SK-N-SH treated with all-trans-retinoic acid at 6 μM for 48 hours (cell line): ENCODE results near the gene MTPN.

Experiments used
- ARNTL ChIP-seq: fragments of 450-650 bp; formaldehyde crosslinking; IDR thresholded peaks from 2 replicates; pipeline ENCODE4 v1.5.0; 2020; ENCODE audit warnings: low read depth, mild to moderate bottlenecking, moderate library complexity, borderline replicate concordance
- ISL1 ChIP-seq: fragments of 250-450 bp; sonication (Bioruptor Pico); IDR thresholded peaks from 2 replicates; pipeline ENCODE4 v2.1.2; 2022; ENCODE audit warnings: mild to moderate bottlenecking, moderate library complexity
- RARB ChIP-seq: fragments of 250-450 bp; sonication (Bioruptor Pico); IDR thresholded peaks from 2 replicates; pipeline ENCODE4 v1.8.0; 2021; ENCODE audit warnings: mild to moderate bottlenecking, moderate library complexity
- ZFP3 ChIP-seq: fragments of 250-450 bp; sonication (Bioruptor Pico); IDR thresholded peaks from 2 replicates; pipeline ENCODE4 v1.5.0; 2020; ENCODE audit warnings: mild to moderate bottlenecking, moderate library complexity
- ZNF565 ChIP-seq: fragments of 450-650 bp; formaldehyde crosslinking; conservative IDR thresholded peaks from 2 replicates; pipeline ENCODE4 v1.5.0; 2020; ENCODE audit warnings: low read depth, mild to moderate bottlenecking, moderate library complexity
- ZNF70 ChIP-seq: fragments of 450-650 bp; formaldehyde crosslinking; IDR thresholded peaks from 2 replicates; pipeline ENCODE4 v1.5.0; 2020; ENCODE audit warnings: mild to moderate bottlenecking, moderate library complexity
- ZNF8 ChIP-seq: fragments of 450-650 bp; formaldehyde crosslinking; IDR thresholded peaks from 2 replicates; pipeline ENCODE4 v1.5.0; 2020; ENCODE audit warnings: mild to moderate bottlenecking, moderate library complexity
- TF ChIP-seq, protein P1 (sequence below): fragments of 250-450 bp; sonication (Bioruptor Pico); IDR thresholded peaks from 2 replicates; pipeline ENCODE4 v1.8.0; 2020; ENCODE audit warnings: mild to moderate bottlenecking, moderate library complexity, borderline replicate concordance

GRCh38 chr7:136009488-136010079, 32.4 kb upstream of the MTPN start:
- TF ChIP-seq, protein P1, sequence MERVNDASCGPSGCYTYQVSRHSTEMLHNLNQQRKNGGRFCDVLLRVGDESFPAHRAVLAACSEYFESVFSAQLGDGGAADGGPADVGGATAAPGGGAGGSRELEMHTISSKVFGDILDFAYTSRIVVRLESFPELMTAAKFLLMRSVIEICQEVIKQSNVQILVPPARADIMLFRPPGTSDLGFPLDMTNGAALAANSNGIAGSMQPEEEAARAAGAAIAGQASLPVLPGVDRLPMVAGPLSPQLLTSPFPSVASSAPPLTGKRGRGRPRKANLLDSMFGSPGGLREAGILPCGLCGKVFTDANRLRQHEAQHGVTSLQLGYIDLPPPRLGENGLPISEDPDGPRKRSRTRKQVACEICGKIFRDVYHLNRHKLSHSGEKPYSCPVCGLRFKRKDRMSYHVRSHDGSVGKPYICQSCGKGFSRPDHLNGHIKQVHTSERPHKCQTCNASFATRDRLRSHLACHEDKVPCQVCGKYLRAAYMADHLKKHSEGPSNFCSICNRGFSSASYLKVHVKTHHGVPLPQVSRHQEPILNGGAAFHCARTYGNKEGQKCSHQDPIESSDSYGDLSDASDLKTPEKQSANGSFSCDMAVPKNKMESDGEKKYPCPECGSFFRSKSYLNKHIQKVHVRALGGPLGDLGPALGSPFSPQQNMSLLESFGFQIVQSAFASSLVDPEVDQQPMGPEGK (CRISPR knock-in tag): no peak
- TF ChIP-seq ZNF8 (CRISPR knock-in tag) (no peak), ZFP3 (no peak), RARB (no peak), ISL1 (no peak), ARNTL (CRISPR knock-in tag) (no peak), ZNF565 (CRISPR knock-in tag) (no peak), ZNF70 (no peak)
